B cell (primary cell): Measurements from ENCODE around the gene TMEM250.
"Not testable (repeated sequence)": the region's sequence is repeated elsewhere in the genome, so short reads cannot be mapped to it uniquely, and the experiment has no call there.

Experiments used
- CTCF ChIP-seq: fragments of 200-600 bp; IDR thresholded peaks from one replicate; pipeline ENCODE4 v1.8.0; 2022; ENCODE audit warnings: antibody characterized with exemption, mild to moderate bottlenecking
- EZH2 ChIP-seq: IDR thresholded peaks from 2 replicates; pipeline ENCODE4 v1.6.1; 2012; ENCODE audit warnings: borderline replicate concordance, low read depth, mild to moderate bottlenecking, moderate library complexity, low read length; ENCODE audit not compliant: insufficient read depth, poor library complexity, severe bottlenecking

GRCh38 chr9:136101615-136102074, 17.0 kb downstream of the TMEM250 start:
- not testable (repeated sequence) for TF ChIP-seq EZH2, CTCF
